Choroid plexus epithelial cell (primary cell): ENCODE measurements around the gene KRT1.

Source experiments
- DNase-seq: peaks from one replicate; pipeline ENCODE4 v3.0.0-alpha.2; 2010; ENCODE audit warnings: low read depth
- H3K4me3 ChIP-seq: 2 replicates; pipeline ENCODE4 v1.5.1; 2011; ENCODE audit warnings: low read depth, mild to moderate bottlenecking, control low read depth, low read length, moderate library complexity
- TF ChIP-seq, protein P1 (sequence below): conservative IDR thresholded peaks from 2 replicates; pipeline ENCODE4 v1.5.1; 2011; ENCODE audit warnings: low read depth, mild to moderate bottlenecking, control low read depth, inconsistent platforms, low read length, moderate library complexity

The KRT1 gene

DNA sequence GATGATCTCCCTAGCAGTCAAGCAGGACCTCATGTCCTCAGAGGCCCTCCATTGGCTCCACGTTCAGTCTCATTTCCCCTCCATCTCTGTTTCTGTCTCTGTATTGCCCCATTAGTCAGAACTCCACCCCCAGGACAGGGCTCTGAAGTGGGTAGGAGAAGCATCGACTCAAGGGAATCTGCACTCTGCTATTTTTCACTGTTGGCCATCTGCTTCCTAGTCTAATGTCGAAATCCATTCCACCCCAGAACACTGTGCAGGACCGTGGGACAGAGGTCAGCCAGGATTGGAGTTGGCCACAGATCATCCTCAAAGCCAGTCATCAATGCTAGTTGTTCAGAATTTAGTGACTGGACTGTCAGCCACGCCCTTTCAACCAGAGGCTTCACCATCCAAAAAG, 13.1 kb upstream of the KRT1 start:
- TF ChIP-seq, protein P1, sequence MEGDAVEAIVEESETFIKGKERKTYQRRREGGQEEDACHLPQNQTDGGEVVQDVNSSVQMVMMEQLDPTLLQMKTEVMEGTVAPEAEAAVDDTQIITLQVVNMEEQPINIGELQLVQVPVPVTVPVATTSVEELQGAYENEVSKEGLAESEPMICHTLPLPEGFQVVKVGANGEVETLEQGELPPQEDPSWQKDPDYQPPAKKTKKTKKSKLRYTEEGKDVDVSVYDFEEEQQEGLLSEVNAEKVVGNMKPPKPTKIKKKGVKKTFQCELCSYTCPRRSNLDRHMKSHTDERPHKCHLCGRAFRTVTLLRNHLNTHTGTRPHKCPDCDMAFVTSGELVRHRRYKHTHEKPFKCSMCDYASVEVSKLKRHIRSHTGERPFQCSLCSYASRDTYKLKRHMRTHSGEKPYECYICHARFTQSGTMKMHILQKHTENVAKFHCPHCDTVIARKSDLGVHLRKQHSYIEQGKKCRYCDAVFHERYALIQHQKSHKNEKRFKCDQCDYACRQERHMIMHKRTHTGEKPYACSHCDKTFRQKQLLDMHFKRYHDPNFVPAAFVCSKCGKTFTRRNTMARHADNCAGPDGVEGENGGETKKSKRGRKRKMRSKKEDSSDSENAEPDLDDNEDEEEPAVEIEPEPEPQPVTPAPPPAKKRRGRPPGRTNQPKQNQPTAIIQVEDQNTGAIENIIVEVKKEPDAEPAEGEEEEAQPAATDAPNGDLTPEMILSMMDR, result no peak
- no peak overlapping the region for H3K4me3 ChIP-seq
- DNase-seq, result no peak

DNA sequence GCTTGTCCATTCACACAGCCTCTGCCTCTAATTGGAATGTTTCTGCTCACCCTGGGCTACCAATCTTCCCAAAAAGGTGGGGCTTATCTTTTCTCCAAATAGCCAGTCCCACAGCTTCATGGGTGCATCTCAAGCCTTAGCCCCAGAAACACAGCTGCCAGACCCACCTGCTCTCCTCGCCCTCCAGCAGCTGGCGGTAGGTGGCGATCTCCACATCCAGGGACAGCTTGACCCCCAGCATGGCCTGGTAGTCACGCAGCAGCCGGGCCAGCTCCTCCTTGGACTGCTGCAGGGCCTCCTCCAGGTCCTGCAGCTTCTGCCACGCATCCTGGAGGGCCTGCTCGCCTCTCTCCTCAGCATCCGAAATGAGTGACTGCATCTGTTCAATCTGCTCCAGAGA, 12.0 kb upstream of the KRT1 start:
- TF ChIP-seq, protein P1, result peak; percentile 23
- H3K4me3 ChIP-seq, result no peak overlapping the region
- no peak for DNase-seq

DNA sequence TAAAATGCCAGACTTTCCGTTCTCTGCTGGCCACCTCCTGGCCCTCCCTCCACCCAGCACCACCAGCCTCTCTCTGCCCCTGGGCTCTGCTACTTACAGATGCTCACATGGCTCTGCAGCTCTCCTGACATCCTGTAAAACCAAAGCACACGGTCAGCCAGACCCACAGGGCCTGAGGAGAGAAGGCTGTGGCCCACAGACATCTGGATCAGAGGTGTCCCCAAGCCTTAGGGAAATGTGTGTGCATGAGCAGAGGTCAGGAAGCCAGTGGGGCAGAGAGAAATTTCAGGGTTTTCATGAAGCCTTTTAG, 11.6 kb upstream of the KRT1 start:
- no peak overlapping the region for H3K4me3 ChIP-seq
- TF ChIP-seq, protein P1, result no peak
- no peak for DNase-seq

DNA sequence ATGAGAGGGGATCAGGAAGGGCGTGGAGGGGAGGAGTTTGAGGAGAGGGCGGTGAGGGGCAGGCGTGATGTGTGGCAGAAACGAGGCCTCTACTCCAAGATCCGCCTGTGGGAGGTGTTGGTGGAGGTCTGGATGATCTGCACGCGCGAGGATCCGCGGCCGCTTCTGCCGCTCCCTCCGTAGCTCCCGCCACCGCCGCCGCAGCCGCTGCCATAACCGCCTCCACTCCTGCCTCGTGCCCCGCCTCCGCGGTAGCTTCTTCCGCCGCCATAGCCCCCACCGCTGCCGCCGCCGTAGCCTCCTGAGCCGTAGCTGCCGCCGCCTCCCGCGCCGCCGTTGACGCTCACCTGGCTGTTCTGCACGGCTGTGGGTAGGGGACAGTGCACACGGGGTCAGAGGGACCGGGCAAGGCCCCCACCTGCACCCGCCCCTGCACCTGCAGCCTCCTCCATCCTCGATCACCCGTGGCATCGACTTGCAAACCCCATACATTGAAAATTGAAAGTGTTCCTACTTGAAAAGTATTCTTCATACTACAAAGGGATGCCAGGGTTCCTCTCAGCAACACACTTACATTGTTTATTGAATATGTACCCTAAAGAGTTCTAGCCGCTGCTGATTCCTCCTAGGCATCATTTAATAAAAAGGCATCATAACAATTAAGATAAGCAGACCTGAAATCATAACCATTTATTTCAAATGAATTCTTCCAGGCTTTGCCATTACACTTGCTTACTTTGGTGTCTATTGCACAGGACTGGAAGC, 11.1 kb upstream of the KRT1 start:
- TF ChIP-seq, protein P1, result no peak
- H3K4me3 ChIP-seq, result no peak overlapping the region
- DNase-seq, result no peak

DNA sequence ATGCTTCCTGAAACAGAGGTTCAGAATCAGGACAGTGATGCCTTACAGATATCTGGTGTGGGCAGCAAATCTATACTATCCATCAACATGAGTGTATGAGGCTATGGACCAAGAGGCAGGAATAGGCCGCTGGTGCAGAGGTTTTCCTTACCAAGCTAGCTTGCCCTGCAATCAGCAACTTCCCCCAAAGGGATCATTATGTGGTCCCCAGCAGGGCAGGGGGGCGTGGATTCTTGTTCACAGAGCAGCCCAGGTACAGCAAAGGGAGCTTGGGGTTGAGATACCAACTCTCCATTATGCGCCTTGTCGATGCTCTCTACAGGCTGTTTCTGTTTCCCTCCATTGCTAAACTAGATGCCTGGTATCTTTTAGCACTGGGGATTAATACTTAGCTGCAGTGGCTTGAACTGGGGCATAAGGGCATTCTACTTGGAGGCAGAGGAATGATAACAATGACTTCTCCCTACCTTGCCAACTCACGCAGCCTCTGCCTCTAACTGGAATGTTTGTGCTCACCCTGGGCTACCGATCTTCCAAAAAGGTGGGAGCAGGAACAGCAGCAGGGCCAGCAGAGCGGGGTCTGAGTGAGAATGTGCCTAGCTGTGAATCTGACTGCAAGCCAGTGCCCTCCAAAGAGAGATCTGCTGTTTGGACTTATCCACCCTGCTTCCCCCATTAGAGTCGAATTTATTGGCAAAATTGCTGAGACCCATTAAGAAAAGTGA, 10.3 kb upstream of the KRT1 start:
- no peak overlapping the region for H3K4me3 ChIP-seq
- TF ChIP-seq, protein P1, result no peak
- no peak for DNase-seq

GRCh38 chr12:52689936-52690335, 9.7 kb upstream of the KRT1 start:
- no peak overlapping the region for H3K4me3 ChIP-seq
- TF ChIP-seq, protein P1, result no peak
- no peak for DNase-seq

- TF ChIP-seq, protein P1, result no peak
- no peak for DNase-seq
Measured at GRCh38 chr12:52689239-52689638, 9.0 kb upstream of the KRT1 start.

More at GRCh38 chr12:52689239-52689638, 9.0 kb upstream of the KRT1 start:
- H3K4me3 ChIP-seq, result no peak overlapping the region
